ENCODE measurements around the gene SCGB1A1. TPM values are rescaled to one million over a fixed set of nuclear protein-coding genes. Genes with fewer than 3 reads are reported as not detected.
A peak's percentile ranks its signal among the peaks of the same experiment; 100 is the strongest.

Gene SCGB1A1
- polyA plus RNA-seq, 1 of the 3 experiments (the other 2 are of a cell fraction) = not detected

DNA sequence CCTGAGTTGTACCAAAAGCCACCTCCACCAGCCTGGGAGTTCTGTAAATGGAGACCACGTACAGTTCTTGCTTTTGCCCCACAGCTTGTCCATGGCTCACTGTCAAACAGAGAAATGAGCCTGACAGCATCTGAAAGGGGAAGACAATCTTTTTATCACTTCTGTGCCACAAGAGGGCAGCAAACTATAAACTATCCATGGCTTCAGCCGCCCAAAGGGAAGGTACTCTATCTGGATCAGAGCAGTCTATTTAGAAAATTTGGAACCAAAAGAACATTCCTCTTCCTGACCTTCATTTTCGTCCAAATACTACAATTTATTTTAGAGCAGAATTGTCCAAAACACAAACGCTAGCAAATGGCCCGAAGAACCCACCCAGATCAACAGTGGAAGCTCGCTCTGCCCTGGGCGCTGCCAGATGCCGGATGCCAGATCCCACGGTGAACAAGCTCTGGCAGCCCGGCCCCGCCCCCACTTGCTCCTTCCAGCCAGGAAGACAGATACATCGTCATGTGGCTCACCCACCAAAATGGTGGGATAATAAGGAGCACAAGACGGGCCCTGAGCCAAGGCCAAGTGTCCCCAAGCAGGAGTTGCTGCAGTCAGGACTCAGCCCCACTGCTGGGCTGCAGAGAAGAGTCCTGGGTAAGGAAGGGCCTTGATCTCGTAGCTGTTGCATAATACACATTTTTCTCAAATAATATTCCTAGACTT is 23.9 kb upstream of the SCGB1A1 start (continued):
- TF ChIP-seq, protein P1, sequence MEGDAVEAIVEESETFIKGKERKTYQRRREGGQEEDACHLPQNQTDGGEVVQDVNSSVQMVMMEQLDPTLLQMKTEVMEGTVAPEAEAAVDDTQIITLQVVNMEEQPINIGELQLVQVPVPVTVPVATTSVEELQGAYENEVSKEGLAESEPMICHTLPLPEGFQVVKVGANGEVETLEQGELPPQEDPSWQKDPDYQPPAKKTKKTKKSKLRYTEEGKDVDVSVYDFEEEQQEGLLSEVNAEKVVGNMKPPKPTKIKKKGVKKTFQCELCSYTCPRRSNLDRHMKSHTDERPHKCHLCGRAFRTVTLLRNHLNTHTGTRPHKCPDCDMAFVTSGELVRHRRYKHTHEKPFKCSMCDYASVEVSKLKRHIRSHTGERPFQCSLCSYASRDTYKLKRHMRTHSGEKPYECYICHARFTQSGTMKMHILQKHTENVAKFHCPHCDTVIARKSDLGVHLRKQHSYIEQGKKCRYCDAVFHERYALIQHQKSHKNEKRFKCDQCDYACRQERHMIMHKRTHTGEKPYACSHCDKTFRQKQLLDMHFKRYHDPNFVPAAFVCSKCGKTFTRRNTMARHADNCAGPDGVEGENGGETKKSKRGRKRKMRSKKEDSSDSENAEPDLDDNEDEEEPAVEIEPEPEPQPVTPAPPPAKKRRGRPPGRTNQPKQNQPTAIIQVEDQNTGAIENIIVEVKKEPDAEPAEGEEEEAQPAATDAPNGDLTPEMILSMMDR (IDR thresholded peaks at IDR 0.05) = peak; percentile 78
- TF ChIP-seq RCOR1 (IDR thresholded peaks at IDR 0.05; ENCODE audit: low read length) (peak; percentile 47; the same call in 1 of the 2 replicates), RXRA (IDR thresholded peaks at IDR 0.05; ENCODE audit: borderline replicate concordance, low read depth) (no peak), RFX5 (IDR thresholded peaks at IDR 0.05; ENCODE audit: low read length) (peak; percentile 13; the same call in 1 of the 2 replicates), MEF2A (IDR thresholded peaks at IDR 0.05; ENCODE audit: borderline replicate concordance, low read depth) (no peak), MXI1 (IDR thresholded peaks at IDR 0.05; ENCODE audit: low read depth, low read length) (peak; percentile 68; the same call in 1 of the 2 replicates)
- TF ChIP-seq, protein P2, sequence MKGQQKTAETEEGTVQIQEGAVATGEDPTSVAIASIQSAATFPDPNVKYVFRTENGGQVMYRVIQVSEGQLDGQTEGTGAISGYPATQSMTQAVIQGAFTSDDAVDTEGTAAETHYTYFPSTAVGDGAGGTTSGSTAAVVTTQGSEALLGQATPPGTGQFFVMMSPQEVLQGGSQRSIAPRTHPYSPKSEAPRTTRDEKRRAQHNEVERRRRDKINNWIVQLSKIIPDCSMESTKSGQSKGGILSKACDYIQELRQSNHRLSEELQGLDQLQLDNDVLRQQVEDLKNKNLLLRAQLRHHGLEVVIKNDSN (IDR thresholded peaks at IDR 0.05; ENCODE audit: borderline replicate concordance, low read depth) = no peak; the same call in 1 of the 2 replicates
- TF ChIP-seq, protein P3, sequence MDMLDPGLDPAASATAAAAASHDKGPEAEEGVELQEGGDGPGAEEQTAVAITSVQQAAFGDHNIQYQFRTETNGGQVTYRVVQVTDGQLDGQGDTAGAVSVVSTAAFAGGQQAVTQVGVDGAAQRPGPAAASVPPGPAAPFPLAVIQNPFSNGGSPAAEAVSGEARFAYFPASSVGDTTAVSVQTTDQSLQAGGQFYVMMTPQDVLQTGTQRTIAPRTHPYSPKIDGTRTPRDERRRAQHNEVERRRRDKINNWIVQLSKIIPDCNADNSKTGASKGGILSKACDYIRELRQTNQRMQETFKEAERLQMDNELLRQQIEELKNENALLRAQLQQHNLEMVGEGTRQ (IDR thresholded peaks at IDR 0.05; ENCODE audit: borderline replicate concordance, low read depth, low read length) = no peak

DNA sequence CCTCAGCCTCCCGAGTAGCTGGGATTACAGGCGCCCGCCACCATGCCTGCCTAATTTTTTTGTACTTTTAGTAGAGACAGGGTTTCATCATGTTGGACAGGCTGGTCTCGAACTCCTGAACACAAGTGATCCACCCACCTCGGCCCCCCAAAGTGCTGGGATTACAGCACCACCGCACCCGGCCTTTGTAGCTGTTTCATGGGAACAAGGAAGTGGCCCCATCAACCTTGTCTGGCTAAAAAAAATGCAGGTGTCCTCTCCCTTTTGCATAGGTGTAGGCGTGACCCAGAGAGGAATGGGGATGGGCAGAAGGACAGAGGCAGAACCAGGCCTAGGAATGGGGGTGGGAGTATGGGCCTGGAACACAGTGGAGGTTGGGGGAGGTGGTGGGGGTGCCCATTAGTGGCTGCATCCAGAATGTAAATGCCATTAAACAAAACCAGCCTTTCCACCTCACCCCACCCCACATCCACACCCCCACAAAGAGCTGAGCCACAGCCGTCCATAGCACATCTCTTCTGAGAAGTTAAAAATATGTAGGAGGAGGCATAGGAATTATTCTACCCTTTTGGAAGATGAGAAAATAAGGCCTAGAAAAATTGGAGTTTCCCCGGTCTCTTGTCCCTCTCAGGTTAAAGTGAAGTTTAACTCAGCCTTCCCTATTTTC is 22.8 kb upstream of the SCGB1A1 start:
- no peak for DNase-seq
- Histone ChIP-seq H3K4me1 (ENCODE audit: control insufficient read depth in 1 of 2, insufficient read depth in 2 of 2, low read depth in 1 of 2, low read length in 1 of 2) (peaks cover 27 to 48% of the 10 kb centered on the region in 2 experiments; a peak in 3 of 4 replicates), H3K36me3 (replicated peaks in 1 of 2; ENCODE audit: control insufficient read depth in 1 of 2, insufficient read depth in 2 of 2, low read length in 1 of 2) (no peaks in the 10 kb centered on the region), H3K27me3 (ENCODE audit: insufficient read depth) (no peaks in the 10 kb centered on the region), H3K4me3 (ENCODE audit: low read depth in 2 of 2, low read length in 1 of 2) (no peak overlapping the region), H3K9me2 (no peaks in the 10 kb centered on the region), H3F3A (replicated peaks; ENCODE audit: insufficient read depth) (peaks cover 7% of the 10 kb centered on the region), H3K4me2 (no peak overlapping the region), H4K20me1 (ENCODE audit: insufficient read depth) (no peaks in the 10 kb centered on the region), H3K9ac (no peak overlapping the region), H2AFZ (ENCODE audit: low read depth) (no peak overlapping the region), H3K27ac (ENCODE audit: low read depth in 2 of 2, low read length in 1 of 2) (peak overlapping the region in 1 of 2 experiments; percentile 65; a peak in 2 of 4 replicates), H3K9me3 (no peaks in the 10 kb centered on the region), H3K79me2 (ENCODE audit: insufficient read depth) (no peaks in the 10 kb centered on the region)
- CTCF ChIA-PET = interaction anchor here (0.9 to 8.5 kb wide), 36 partner anchors 10 to 299 kb away, joined by 3 to 195 read pairs (median 8); partner anchors contain the start of genes AHNAK, B3GAT3, EML3 and LRRN4CL
- POLR2A ChIA-PET = interaction anchor here (0.6 to 3.4 kb wide), 6 partner anchors 58 to 269 kb away, joined by 3 to 30 read pairs (median 6); partner anchors contain the start of genes ASRGL1, B3GAT3, C11orf98 and CSKMT
- 92% methylated on average over 9 of the region's 10 CpGs for WGBS (ENCODE audit: low lambda C conversion rate)
- TF ChIP-seq NRF1 (IDR thresholded peaks at IDR 0.05; ENCODE audit: low read depth, low read length) (no peak), RXRA (IDR thresholded peaks at IDR 0.05; ENCODE audit: borderline replicate concordance, low read depth) (no peak), TCF12 (IDR thresholded peaks at IDR 0.05) (no peak), NFIC (IDR thresholded peaks at IDR 0.05; ENCODE audit: borderline replicate concordance) (no peak), SIN3A (IDR thresholded peaks at IDR 0.05; ENCODE audit: borderline replicate concordance, low read depth, low read length) (no peak), YY1 (IDR thresholded peaks at IDR 0.05; ENCODE audit: low read depth) (no peak), RCOR1 (IDR thresholded peaks at IDR 0.05; ENCODE audit: low read length) (no peak), FOSL2 (IDR thresholded peaks at IDR 0.05; ENCODE audit: borderline replicate concordance, low read depth) (no peak), FOXJ3 (CRISPR knock-in tag; IDR thresholded peaks at IDR 0.05) (no peak)
- TF ChIP-seq, protein P4, sequence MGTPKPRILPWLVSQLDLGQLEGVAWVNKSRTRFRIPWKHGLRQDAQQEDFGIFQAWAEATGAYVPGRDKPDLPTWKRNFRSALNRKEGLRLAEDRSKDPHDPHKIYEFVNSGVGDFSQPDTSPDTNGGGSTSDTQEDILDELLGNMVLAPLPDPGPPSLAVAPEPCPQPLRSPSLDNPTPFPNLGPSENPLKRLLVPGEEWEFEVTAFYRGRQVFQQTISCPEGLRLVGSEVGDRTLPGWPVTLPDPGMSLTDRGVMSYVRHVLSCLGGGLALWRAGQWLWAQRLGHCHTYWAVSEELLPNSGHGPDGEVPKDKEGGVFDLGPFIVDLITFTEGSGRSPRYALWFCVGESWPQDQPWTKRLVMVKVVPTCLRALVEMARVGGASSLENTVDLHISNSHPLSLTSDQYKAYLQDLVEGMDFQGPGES (IDR thresholded peaks at IDR 0.05; ENCODE audit: low read depth, low read length) = no peak
- TF ChIP-seq, protein P5, sequence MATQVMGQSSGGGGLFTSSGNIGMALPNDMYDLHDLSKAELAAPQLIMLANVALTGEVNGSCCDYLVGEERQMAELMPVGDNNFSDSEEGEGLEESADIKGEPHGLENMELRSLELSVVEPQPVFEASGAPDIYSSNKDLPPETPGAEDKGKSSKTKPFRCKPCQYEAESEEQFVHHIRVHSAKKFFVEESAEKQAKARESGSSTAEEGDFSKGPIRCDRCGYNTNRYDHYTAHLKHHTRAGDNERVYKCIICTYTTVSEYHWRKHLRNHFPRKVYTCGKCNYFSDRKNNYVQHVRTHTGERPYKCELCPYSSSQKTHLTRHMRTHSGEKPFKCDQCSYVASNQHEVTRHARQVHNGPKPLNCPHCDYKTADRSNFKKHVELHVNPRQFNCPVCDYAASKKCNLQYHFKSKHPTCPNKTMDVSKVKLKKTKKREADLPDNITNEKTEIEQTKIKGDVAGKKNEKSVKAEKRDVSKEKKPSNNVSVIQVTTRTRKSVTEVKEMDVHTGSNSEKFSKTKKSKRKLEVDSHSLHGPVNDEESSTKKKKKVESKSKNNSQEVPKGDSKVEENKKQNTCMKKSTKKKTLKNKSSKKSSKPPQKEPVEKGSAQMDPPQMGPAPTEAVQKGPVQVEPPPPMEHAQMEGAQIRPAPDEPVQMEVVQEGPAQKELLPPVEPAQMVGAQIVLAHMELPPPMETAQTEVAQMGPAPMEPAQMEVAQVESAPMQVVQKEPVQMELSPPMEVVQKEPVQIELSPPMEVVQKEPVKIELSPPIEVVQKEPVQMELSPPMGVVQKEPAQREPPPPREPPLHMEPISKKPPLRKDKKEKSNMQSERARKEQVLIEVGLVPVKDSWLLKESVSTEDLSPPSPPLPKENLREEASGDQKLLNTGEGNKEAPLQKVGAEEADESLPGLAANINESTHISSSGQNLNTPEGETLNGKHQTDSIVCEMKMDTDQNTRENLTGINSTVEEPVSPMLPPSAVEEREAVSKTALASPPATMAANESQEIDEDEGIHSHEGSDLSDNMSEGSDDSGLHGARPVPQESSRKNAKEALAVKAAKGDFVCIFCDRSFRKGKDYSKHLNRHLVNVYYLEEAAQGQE (IDR thresholded peaks at IDR 0.05; ENCODE audit: low read depth, low read length) = no peak
- TF ChIP-seq, protein P1 (IDR thresholded peaks at IDR 0.05) = no peak

Data from SK-N-SH (cell line).